Superior temporal gyrus (tissue), 1 donor: Measurements from ENCODE around the gene CISD1.
"Not testable (repeated sequence)": the region's sequence is repeated elsewhere in the genome, so short reads cannot be mapped to it uniquely, and the experiment has no call there.

ENCODE experiments used
- DNase-seq: peaks from one replicate; pipeline ENCODE4 v3.0.0-alpha.2; 2016; ENCODE audit errors: extremely low spot score

CISD1 gene

GRCh38 chr10:58268946-58269781, at the start of gene CISD1:
CISD1 (plus strand) TSS chr10:58269162; CDS start chr10:58269274, 112 bp downstream.
- DNase-seq, result peak; percentile 98

GRCh38 chr10:58219875-58220274, 49.1 kb upstream of the CISD1 start:
- no peak for DNase-seq

GRCh38 chr10:58220769-58221451, 48.1 kb upstream of the CISD1 start:
- DNase-seq, result no peak

- no peak for DNase-seq
These were observed 43.3 kb upstream of the CISD1 start for GRCh38 chr10:58225654-58226053.

GRCh38 chr10:58229856-58230255, 39.1 kb upstream of the CISD1 start:
- not testable (repeated sequence) for DNase-seq

GRCh38 chr10:58237014-58237834, 31.7 kb upstream of the CISD1 start:
- DNase-seq, result no peak

GRCh38 chr10:58239561-58240169, 29.3 kb upstream of the CISD1 start:
- no peak for DNase-seq

GRCh38 chr10:58240531-58240930, 28.4 kb upstream of the CISD1 start:
- no peak for DNase-seq

GRCh38 chr10:58241346-58241745, 27.6 kb upstream of the CISD1 start:
- DNase-seq, result no peak

GRCh38 chr10:58243269-58243668, 25.7 kb upstream of the CISD1 start:
- no peak for DNase-seq

GRCh38 chr10:58243801-58244200, 25.2 kb upstream of the CISD1 start:
- DNase-seq, result not testable (repeated sequence)

- DNase-seq, result not testable (repeated sequence)
These were observed 24.7 kb upstream of the CISD1 start for GRCh38 chr10:58244242-58244641.

GRCh38 chr10:58244666-58245065, 24.3 kb upstream of the CISD1 start:
- DNase-seq, result not testable (repeated sequence)

- no peak for DNase-seq
These were observed 15.8 kb upstream of the CISD1 start for GRCh38 chr10:58253184-58253583.

- DNase-seq, result no peak
These were observed 14.3 kb upstream of the CISD1 start for GRCh38 chr10:58254644-58255043.

- not testable (repeated sequence) for DNase-seq
These were observed 12.8 kb upstream of the CISD1 start for GRCh38 chr10:58256013-58256780.

GRCh38 chr10:58258977-58259692, 9.8 kb upstream of the CISD1 start:
- DNase-seq, result no peak

- DNase-seq, result no peak
These were observed 8.6 kb upstream of the CISD1 start for GRCh38 chr10:58260334-58260733.

GRCh38 chr10:58262766-58263165, 6.2 kb upstream of the CISD1 start:
- no peak for DNase-seq

- DNase-seq, result no peak
These were observed 4.2 kb upstream of the CISD1 start for GRCh38 chr10:58264780-58265179.
